Stimulated activated CD8-positive, alpha-beta memory T cell treated with anti-CD3 and anti-CD28 coated beads, Interleukin-15, amount 100 ng/mL, for 24 hours (primary cell): ENCODE results near the gene OST4.

Experiments used
- DNase-seq: peaks from one replicate; pipeline ENCODE4 v3.0.0-alpha.2; 2020; ENCODE audit warnings: low read depth

The OST4 gene

DNA sequence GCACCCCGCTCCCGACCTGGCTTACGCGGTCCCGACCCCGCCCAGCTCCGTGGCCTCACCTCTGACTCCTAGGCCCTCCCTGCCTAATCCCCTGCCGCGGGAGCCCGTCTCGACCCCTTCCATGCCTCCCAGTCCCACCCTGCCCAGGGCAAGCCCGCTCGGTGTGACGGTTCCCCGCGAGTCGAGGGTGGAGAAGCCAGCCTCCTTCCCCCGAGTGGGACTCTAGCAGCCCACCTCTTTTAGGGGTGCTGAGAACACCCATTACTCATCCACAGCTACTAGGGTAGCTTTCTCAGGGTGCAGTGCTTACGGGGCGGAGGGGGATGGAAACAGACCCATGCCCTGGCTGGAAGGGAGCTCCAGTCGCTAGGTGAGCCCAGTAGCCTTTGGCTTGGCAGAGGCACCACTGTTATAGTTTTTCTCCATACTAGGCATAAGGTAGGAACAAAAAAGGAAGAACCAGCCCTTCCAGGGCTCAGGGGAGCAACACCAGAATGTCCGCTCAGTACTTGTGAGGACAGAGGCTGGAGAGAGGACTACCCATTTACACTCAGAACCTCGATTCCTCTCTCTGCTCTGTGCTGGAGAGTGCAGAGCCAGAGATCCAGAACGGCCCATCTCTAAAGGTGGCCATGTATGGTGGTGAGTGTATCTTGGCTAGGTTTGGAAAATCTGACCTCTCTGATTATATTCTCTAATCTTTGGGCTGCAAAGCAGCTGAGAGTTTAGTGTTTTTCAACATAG lies 19.4 kb downstream of the OST4 start:
- DNase-seq = no peak

DNA sequence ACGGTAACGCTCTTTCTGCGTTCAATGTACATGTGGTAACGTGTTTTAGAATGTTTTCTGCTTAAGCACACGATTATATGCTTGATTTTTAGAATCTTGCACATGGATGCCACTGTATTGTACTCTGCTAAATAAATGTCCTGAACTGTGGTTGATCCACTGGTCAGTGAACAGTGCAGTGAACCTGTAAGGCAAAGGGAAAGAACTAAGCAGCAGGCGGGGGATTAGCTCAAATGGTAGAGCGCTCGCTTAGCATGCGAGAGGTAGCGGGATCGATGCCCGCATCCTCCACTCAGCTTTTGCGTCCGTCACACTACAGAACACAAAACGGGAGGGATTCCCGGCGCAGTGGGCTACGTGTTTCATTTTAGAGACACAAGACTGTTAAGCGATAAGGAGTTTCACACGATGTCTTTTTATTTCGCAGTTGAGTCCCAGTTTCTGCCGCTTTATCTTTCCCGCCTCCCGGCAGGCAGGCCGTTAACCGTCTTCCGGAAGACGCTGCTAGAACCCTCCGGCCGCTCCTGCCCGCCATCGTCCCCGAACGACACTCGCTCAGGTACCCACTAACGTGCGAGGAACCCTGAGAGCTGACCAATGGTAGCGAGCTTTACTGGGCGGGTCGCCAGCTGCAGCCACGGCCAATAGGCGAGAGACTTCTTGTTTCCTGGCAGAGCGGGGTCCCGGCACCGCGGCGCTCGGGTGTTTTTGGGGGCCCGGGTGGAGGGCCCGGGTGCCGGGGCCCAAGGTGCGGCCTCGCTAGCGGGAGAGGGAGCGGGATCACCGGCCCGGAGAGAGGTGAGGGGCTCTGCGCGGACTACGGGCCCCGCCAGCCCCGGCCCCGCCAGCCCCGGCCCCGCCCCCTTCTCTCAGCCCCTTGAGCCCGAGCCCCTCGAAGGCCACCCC lies 20.2 kb downstream of the OST4 start, which contains the start of gene AGBL5:
TSS of gene AGBL5 (plus strand) at position 673 of the 906 bp plus-strand sequence. CDS start 1,291 bp downstream, outside the sequence.
- DNase-seq = peak; percentile 88

DNA sequence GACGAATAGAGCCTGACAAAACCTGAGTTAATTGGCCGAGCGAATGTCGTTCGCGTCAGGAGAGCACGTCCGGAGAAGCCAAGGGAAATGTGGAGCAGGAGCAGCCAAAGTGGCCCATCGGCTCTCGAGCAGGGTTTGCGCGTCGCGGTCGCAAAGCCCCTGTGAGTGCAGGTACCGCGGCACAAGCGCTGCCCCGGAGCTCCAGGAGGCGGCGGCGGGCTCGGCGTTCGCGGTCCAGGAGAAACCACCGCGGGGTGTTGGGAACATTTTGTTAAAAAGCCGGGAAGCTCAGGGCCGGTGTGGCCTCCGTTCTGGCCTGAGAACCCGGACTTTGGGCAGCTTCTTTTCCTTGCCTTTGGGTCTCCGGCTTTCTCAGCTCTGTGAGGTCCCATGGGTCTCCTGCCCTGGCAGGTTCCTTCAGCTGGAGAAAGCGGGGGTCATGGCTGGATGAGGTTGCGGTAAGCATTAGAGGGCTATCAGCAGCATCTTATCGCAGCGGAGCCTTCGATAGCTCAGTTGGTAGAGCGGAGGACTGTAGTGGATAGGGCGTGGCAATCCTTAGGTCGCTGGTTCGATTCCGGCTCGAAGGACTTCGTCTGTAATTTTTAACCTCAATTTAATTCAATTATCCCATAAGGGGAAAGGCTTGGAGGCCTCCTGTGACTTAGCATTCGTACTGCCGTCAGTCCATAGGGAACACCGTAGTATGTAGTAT lies 21.0 kb downstream of the OST4 start:
- peak; percentile 87 for DNase-seq

DNA sequence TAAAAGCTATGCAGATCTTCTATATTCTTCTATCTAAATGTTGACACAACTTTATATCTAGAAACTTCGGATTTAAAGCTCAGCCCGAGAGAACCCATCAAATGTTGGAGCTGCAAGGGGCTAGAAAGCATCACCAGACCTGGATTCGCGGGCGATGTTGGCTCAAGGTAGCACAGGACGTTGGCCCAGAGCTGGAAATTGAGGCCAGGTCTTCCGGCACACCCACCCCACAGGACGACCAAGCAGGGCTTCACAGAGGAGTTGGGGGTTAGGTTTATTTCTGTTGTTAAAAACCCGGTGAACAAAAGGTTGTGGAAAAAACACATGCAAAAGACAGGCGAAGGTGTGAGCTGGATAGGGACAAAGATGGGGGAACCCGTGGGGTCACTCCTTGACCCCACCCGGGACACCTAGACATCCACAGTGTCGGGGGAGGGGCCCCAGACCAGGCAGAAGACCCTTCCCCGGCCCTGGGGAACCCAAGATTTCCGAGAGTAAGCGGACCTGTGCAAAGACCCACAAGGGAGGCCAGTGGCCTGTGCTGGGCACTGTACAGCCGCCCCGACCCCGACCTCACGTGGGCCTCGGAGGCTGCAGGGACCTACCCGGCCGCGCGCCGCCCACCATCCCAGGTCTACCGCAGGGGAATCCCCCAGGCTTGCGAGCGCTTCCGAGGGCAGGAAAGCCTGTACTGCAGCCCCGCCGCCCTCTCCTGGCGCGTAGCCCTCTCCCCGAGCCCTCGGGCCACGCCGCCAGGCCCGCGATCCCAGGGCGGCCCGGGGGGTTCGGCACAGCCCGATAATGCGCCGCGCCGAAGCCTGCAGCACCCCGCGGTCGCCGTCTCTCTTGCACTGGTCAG lies 21.8 kb downstream of the OST4 start:
- DNase-seq = peak; percentile 47

DNA sequence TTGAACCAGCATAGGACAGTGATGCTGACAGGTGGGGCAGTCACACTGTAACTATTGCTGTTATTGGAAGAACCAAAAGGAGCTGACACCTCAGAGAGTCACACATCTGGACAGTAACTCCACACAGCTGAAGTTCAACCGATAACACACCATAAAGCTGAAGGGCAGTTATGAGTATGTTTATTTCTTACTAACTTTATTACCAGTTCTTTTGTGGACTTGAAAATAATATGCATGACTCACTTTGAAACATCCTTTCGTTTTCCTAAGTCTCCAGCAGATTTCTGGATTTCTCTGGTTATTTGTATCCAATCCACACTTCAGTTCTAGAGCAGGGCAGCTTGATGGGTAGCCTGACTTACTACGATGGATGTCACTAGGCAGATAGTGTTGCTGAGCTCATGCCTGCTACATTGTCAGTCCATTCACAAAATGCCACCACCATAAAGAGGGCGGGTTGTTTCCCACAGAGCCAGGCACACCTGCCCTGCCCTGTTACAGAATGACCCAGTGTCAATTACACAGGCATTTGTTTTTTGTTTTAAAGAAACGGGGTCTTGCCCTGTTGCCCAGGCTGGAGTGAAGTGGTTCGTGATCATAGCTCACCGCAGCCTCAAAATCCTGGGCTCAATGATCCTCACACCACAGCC lies 28.3 kb downstream of the OST4 start:
- no peak for DNase-seq

DNA sequence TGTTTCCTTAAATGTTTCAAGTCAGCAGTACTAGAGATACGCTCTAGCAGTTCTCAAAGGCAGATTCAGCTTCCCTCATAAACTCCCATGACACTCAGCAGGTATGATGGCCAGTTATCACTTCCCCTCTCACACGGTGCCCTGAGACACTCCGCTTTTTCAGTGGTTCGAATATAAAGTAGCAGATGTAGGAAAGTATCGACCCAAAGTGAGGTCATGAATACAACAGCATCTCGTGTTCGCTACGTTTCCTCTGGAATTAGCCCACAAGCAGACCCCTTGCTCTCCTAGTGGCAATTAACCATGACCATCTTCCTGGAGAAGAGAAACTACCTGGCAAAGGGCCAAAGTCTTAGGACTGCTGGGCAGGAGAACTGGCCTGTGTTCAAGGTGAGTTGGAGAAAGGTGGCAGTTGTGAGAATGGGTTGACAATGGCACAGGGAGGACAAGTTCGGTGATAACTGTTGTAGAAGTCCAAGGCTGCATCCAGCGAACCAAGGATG lies 29.2 kb downstream of the OST4 start:
- no peak for DNase-seq

DNA sequence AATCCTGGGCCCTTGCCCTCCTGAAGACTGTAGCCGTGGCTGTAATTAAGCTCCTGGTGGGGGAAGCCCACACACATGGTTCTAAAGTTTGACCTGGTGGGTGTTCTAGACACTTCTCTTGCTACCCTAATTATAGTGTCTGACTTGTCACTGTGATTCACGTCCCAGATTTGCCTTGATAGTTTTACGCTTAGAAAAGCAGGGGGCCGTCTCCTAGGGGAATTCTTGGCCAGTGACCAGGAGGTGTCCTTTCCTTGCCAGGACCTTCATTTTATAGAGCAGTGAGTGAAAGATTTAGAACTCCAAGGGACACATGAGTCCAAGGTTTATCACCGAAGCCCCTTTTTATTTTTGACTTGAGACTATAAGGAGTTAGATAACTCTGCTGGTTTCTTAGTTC lies 29.7 kb downstream of the OST4 start:
- DNase-seq = no peak

DNA sequence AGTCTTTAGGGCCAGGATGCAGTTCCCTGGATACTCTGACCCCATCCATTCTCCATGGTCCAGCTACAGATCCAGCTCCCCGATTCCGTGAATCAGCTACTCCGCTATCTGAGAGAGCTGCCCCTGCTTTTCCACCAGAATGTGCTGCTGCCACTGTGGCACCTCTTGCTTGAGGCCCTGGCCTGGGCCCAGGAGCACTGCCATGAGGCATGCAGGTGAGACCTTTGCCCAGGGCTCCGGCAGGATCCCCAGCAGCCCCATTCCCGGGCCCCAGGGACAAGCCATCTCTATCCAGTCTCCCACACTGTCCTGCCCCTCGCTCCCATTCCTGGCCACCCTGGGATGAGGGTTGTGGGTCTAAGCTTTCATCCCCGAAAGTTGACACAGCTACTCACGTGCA lies 31.2 kb downstream of the OST4 start:
- no peak for DNase-seq

DNA sequence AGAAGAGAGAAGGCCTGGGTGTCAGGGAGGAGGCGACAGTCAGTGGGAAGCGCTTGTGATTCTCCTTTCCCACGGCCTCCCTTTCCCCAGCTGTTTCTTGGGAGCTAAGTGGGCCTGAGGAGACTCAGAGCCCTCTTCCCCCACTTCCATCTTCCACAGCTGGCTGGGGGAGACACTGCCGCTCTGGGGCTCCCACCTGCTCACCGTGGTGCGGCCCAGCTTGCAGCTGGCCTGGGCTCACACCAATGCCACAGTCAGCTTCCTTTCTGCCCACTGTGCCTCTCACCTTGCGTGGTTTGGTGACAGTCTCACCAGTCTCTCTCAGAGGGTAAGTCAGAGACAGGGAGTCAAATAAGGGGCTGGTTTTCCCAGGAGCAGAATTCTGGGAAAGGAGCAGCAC lies 31.6 kb downstream of the OST4 start:
- DNase-seq = no peak

DNA sequence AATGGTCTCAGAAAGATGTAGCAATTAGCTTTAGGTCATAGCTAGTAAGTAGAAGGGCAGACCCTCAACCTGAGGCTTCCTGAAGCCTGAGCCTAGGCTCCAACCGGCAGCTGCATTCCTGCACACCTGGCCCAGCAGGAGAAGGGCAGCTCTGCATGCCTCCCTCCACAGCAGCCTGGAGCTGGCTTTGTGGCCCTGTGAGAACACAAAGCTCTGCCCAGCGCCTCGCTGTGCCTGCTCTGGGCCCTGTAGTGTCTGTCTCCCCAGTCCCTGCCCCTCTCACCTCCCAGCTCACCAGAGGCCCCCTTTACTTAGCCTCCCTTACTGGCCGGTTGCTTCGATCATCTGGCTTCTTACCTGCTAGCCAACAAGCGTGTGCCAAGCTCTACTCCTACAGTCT lies 32.0 kb downstream of the OST4 start:
- DNase-seq = no peak

DNA sequence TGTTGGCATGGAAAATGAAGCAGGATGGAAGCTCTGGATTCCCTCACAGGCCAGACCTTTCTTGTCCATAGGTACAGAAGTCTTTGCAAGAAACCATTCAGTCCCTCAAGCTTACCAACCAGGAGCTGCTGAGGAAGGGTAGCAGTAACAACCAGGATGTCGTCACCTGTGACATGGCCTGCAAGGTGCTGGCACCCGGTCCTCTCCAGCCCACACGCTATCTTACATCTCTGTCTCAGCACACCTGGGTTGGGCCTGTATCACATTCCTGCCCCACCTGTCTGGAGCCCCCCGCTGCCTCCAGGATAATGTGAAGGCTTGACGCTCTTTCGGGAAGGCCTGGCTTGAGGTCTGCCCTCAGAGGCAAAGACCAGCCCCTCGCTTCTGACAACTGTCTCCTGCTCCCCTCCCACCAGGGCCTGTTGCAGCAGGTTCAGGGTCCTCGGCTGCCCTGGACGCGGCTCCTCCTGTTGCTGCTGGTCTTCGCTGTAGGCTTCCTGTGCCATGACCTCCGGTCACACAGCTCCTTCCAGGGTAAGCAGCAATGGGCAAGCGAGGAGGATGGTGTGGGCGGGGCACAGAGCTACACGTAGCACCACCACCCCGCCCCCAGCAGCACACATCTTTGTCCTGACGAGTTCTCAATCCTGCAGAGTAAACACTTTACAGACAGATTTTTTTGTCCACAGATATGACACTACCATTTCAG lies 32.7 kb downstream of the OST4 start:
- no peak for DNase-seq

DNA sequence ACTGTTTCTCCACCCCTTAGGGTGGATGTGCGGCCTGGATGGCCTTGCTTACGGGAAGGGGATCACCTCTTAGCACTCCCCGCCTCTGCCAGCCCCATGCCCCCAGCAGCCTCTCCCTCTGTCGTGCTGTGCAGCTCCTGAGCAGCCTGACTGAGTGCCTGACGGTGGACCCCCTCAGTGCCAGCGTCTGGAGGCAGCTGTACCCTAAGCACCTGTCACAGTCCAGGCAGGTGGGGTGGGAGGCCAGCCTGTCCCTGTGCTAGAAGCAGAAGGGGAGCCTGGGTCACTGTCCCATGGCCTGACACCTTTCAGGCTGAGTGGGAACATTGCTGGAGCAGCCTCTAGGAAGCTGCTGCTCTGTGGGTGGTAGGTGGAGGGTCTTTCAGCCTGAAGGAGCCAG lies 33.4 kb downstream of the OST4 start:
- DNase-seq = no peak

DNA sequence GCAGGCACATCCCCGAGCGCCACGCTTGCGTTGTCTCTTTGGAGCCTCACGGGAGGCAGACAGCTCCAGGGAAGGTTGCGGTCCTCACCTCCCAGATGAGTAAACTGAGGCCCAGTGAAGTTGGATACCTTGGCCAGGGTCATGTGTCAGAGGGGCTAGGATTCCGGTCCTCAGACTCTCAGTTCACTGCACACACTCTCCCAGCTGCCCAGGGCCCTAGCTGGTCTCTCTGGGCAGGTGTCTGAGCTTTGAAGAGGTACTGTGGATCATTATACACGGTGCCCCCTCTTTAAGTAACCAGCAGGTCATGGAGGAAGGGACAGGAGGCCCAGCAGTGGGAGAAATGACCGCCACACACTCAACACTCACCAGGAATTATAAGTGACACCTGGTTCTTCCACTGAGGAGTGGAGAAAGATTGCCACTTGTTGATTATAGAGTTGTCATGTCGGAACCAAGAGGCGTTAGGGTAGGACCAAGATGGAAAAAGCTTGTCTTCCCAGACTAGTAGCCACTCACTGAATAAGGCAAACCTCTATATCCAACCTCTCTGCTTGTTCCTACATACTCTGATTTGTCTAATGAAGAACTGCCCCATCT lies 38.1 kb downstream of the OST4 start:
- no peak for DNase-seq

DNA sequence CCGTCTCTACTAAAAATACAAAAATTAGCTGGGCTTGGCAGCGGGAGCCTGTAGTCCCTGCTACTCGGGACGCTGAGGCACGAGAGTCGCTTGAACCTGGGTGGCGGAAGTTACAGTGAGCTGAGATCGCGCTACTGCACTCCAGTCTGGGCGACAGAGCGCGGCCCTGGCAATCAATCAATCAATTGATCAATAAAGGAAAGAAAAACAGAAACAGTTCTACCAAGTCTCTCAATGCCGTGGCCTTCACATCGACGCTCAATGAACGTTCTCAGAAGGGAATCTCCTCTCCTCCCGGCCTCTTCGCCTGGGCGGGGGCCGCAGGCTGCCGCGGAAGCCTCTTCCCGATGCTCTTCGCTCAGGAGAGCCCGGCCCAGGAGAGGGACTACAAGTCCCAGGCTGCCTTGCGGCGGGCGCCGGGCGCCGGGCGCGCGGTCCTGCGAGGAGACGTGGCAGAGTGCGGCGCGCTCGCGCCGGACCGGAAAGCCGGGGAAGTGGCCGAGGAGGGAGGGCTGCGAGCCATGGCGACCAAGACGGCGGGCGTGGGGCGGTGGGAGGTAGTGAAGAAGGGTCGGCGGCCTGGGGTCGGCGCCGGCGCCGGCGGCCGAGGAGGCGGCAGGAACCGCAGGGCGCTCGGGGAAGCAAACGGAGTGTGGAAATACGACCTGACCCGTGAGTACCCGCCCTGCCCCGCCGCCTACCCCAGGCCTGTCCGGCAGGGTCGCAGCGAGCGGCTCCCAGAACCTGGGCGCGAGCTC lies 38.8 kb downstream of the OST4 start, which contains the start of gene TMEM214:
TSS of gene TMEM214 (plus strand) at position 471 of the 758 bp plus-strand sequence. CDS start at position 522, 51 bp downstream.
- DNase-seq = peak; percentile 75

DNA sequence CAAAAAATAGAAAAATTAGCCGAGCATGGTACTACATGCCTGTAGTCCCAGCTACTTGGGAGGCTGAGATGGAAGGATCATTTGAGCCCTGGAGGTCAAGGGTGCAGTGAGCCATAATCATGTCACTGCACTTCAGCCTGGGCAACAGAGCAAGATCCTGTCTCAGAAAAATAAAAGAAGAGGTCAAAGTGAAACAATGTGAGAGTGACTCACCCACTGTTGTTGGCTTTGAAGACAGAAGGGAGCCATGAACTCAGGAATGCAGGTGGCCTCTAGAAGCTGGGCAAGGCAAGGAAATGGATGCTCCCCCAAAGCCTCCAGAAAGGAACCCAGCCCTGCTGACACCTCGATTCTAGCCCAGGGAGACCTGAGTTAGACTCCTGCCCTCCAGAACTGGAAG lies 42.4 kb downstream of the OST4 start:
- no peak for DNase-seq

DNA sequence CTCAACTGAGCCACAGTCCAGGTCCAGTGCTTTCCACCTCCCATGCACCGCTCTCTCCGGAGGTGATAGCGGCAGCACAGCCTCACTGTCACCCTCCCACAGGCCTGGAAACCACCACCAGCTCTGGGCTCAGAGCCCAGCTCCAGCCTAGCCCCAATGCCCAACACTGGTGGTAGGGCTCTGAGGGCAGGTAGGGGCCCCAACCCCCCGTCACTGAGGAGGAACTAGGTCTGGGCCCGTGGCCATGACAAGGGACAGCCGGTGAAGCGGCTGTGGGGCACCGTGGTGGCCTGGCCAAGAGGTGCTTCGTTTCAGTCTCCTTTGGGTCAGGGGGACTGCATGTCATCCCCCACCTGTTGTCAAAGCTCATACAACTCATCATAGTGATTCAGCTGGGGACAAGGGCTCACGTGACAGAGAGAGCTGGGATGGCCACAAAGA lies 44.2 kb downstream of the OST4 start:
- no peak for DNase-seq

DNA sequence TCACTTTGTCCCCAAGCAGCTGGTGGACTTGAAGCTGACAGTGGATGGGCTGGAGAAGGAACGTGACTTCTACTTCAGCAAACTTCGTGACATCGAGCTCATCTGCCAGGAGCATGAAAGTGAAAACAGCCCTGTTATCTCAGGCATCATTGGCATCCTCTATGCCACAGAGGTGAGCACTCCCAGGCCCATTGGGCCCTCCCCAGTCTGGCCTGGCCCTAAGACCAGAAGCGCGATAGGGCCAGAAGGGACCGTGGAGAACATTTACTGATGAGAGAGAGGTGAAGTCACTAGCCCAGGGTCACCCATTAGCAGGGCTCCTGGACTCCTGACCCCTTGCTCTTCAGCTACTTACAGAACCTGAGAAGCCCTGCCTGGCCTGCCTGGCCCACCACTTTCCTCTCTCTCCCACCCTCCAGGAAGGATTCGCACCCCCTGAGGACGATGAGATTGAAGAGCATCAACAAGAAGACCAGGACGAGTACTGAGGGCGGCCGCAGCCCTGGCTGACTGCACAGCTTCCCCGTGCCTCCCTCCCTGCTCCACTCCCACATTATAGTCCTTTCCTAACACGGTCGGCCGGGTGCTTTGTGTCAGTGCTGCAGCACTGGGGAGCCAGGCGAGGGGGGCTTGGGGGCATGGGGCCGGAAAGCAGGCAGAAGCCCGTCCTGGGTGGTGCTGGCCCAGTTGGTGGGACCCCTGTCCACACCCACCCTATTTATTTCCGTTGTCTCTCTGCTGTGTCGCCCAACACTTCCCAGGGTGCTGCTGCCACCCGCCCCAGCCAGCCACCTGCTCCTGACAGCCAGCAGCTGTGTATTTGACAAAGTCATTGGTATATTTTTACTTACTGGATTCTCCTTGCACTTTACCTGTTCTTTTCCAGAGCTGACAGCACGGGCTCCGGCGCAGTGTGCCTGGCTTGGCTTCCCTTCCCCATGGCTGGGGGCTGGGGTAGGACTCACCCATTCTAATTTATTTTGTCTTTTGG lies 45.3 kb downstream of the OST4 start:
- DNase-seq = no peak
